ENCODE measurements around the gene SLC47A1. TPM values are rescaled to one million over a fixed set of nuclear protein-coding genes. Genes with fewer than 3 reads are reported as not detected.

The SLC47A1 gene
- total RNA-seq, 1 donor from 2014 or later: 1.0 TPM

GRCh38 chr17:19596869-19597268 is 63.2 kb downstream of the SLC47A1 start:
- Histone ChIP-seq H3K27me3 (ENCODE audit: control insufficient read depth, insufficient read depth, low read length) (peaks cover 4% of the 10 kb centered on the region), H3K36me3 (ENCODE audit: control insufficient read depth, insufficient read depth, low read length) (no peaks in the 10 kb centered on the region), H3K4me3 (ENCODE audit: low read depth, low read length) (no peak overlapping the region)
- TF ChIP-seq CTCF (IDR thresholded peaks at IDR 0.05; ENCODE audit: insufficient read depth, low read length, poor library complexity, severe bottlenecking): no peak
- no peak for DNase-seq (ENCODE audit: low read depth)

- Histone ChIP-seq H3K36me3 (ENCODE audit: control insufficient read depth, insufficient read depth, low read length) (no peaks in the 10 kb centered on the region), H3K27me3 (ENCODE audit: control insufficient read depth, insufficient read depth, low read length) (no peaks in the 10 kb centered on the region), H3K4me3 (ENCODE audit: low read depth, low read length) (no peak overlapping the region)
- DNase-seq (ENCODE audit: low read depth): no peak
- no peak for TF ChIP-seq CTCF (IDR thresholded peaks at IDR 0.05; ENCODE audit: insufficient read depth, low read length, poor library complexity, severe bottlenecking)
Measured at GRCh38 chr17:19610311-19610710, 76.7 kb downstream of the SLC47A1 start.

GRCh38 chr17:19610879-19611278 is 77.2 kb downstream of the SLC47A1 start:
- Histone ChIP-seq H3K4me3 (ENCODE audit: low read depth, low read length) (no peak overlapping the region), H3K36me3 (ENCODE audit: control insufficient read depth, insufficient read depth, low read length) (no peaks in the 10 kb centered on the region), H3K27me3 (ENCODE audit: control insufficient read depth, insufficient read depth, low read length) (no peaks in the 10 kb centered on the region)
- DNase-seq (ENCODE audit: low read depth): no peak
- no peak for TF ChIP-seq CTCF (IDR thresholded peaks at IDR 0.05; ENCODE audit: insufficient read depth, low read length, poor library complexity, severe bottlenecking)

GRCh38 chr17:19613979-19614378 is 80.3 kb downstream of the SLC47A1 start:
- no peak for DNase-seq (ENCODE audit: low read depth)

GRCh38 chr17:19614900-19615299 is 81.2 kb downstream of the SLC47A1 start:
- Histone ChIP-seq H3K4me3 (ENCODE audit: low read depth, low read length) (no peak overlapping the region), H3K36me3 (ENCODE audit: control insufficient read depth, insufficient read depth, low read length) (no peaks in the 10 kb centered on the region), H3K27me3 (ENCODE audit: control insufficient read depth, insufficient read depth, low read length) (no peaks in the 10 kb centered on the region)
- no peak for DNase-seq (ENCODE audit: low read depth)
- no peak for TF ChIP-seq CTCF (IDR thresholded peaks at IDR 0.05; ENCODE audit: insufficient read depth, low read length, poor library complexity, severe bottlenecking)

More at GRCh38 chr17:19613979-19614378, 80.3 kb downstream of the SLC47A1 start:
- Histone ChIP-seq H3K36me3 (ENCODE audit: control insufficient read depth, insufficient read depth, low read length) (no peaks in the 10 kb centered on the region), H3K4me3 (ENCODE audit: low read depth, low read length) (no peak overlapping the region), H3K27me3 (ENCODE audit: control insufficient read depth, insufficient read depth, low read length) (no peaks in the 10 kb centered on the region)
- no peak for TF ChIP-seq CTCF (IDR thresholded peaks at IDR 0.05; ENCODE audit: insufficient read depth, low read length, poor library complexity, severe bottlenecking)

GRCh38 chr17:19618015-19618414 is 84.4 kb downstream of the SLC47A1 start:
- no peak for TF ChIP-seq CTCF (IDR thresholded peaks at IDR 0.05; ENCODE audit: insufficient read depth, low read length, poor library complexity, severe bottlenecking)
- no peak for DNase-seq (ENCODE audit: low read depth)
- H3K36me3 ChIP-seq (ENCODE audit: control insufficient read depth, insufficient read depth, low read length): no peaks in the 10 kb centered on the region

More at GRCh38 chr17:19618015-19618414, 84.4 kb downstream of the SLC47A1 start:
- H3K4me3 ChIP-seq (ENCODE audit: low read depth, low read length): no peak overlapping the region
- no peaks in the 10 kb centered on the region for H3K27me3 ChIP-seq (ENCODE audit: control insufficient read depth, insufficient read depth, low read length)
